CD4-positive, alpha-beta T cell (primary cell): ENCODE measurements around the gene DNAJB12. TPM values are rescaled to one million over a fixed set of nuclear protein-coding genes. Genes with fewer than 3 reads are reported as not detected.

Experiments
- ATAC-seq: fragments of 200-7000 bp; cut with Tn5 transposase; one replicate; pipeline ENCODE4 v1.10.0; 2022; ENCODE audit warnings: mild to moderate bottlenecking; ENCODE audit not compliant: poor library complexity
- CTCF ChIA-PET: fragments of 350-600 bp; sonication (Branson Sonifier 250); formaldehyde crosslinking; loops from one replicate; lab custom pipeline; 2021; ENCODE audit warnings: antibody characterized with exemption, inconsistent platforms; lab: Charles Lee
- POLR2A ChIA-PET: fragments of 350-600 bp; sonication (Branson Sonifier 250); formaldehyde crosslinking; loops from one replicate; lab custom pipeline; 2021; ENCODE audit warnings: antibody characterized with exemption, inconsistent platforms; lab: Charles Lee
- DNase-seq, 14 experiments: peaks; one replicate each; pipeline ENCODE4 v3.0.0-alpha.2; 2013 to 2020; ENCODE audit warnings: mixed read lengths in 2 of 14
- H3K27ac ChIP-seq, 2 donors: one replicate each; pipeline versions ENCODE4 v1.5.1 to v1.7.0; 2013; ENCODE audit warnings: low read length in 2 of 2, low read depth in 1 of 2, mild to moderate bottlenecking in 1 of 2
- H3K27me3 ChIP-seq, 2 experiments: 1 replicate in 1 of 2; 2 replicates in 1 of 2; pipeline versions ENCODE4 v1.6.1 to v1.7.0; 2013; ENCODE audit warnings: low read length in 2 of 2, control low read depth in 1 of 2, mild to moderate bottlenecking in 1 of 2, moderate library complexity in 1 of 2; ENCODE audit not compliant: insufficient read depth in 2 of 2, control insufficient read depth in 1 of 2
- H3K36me3 ChIP-seq: one replicate; pipeline ENCODE4 v1.6.1; 2013; ENCODE audit warnings: low read length, control low read depth; ENCODE audit not compliant: insufficient read depth
- H3K4me1 ChIP-seq: one replicate; pipeline ENCODE4 v1.6.1; 2013; ENCODE audit warnings: low read length, control low read depth; ENCODE audit not compliant: insufficient read depth
- H3K4me3 ChIP-seq: one replicate; pipeline ENCODE4 v1.5.1; 2013; ENCODE audit warnings: mild to moderate bottlenecking, low read length, moderate library complexity
- H3K9me3 ChIP-seq, 2 experiments: 1 replicate in 1 of 2; 2 replicates in 1 of 2; pipeline versions ENCODE4 v1.6.1 to v1.7.0; 2013; ENCODE audit warnings: low read length in 2 of 2, mild to moderate bottlenecking in 2 of 2, control low read depth in 1 of 2, moderate library complexity in 1 of 2; ENCODE audit not compliant: control insufficient read depth in 1 of 2, insufficient read depth in 1 of 2
- H3K27ac Mint-ChIP-seq: one replicate; pipeline ENCODE4 v1.8.0; 2020; ENCODE audit warnings: mixed read lengths
- H3K27me3 Mint-ChIP-seq: one replicate; pipeline ENCODE4 v1.8.0; 2021; ENCODE audit warnings: mixed read lengths
- H3K36me3 Mint-ChIP-seq: one replicate; pipeline ENCODE4 v1.8.0; 2021; ENCODE audit warnings: low read depth, mixed read lengths
- H3K4me1 Mint-ChIP-seq: one replicate; pipeline ENCODE4 v1.8.0; 2021; ENCODE audit warnings: low read depth, mixed read lengths
- H3K4me3 Mint-ChIP-seq: one replicate; pipeline ENCODE4 v1.8.0; 2020; ENCODE audit warnings: mild to moderate bottlenecking, mixed read lengths
- H3K9me3 Mint-ChIP-seq: one replicate; pipeline ENCODE4 v1.8.0; 2020; ENCODE audit warnings: mixed read lengths
- intact Hi-C, 2 experiments: fragments of 100-400 bp; cut with DNase I in 1 of 2; cut with micrococcal nuclease in 1 of 2; formaldehyde crosslinking; loops; one replicate each; pipeline versions ENCODE4 v1.15.1 to v1.9.0; 2023 to 2025; cut with DNase I, micrococcal nuclease
- total RNA-seq, 174 experiments: library from RNA in 2 of 174; stranded (reverse) in 2 of 174; gene quantifications; one replicate each; pipeline ENCODE4 v1.2.3 and lab custom pipeline; 2021 to 2026
- TF ChIP-seq, protein P1 (sequence below): fragments of 200-600 bp; IDR thresholded peaks from one replicate; pipeline ENCODE4 v1.8.0; 2022; ENCODE audit warnings: antibody characterized with exemption, mild to moderate bottlenecking

The DNAJB12 gene
- total RNA-seq, 2 experiments from 2014 or later: 25.2 to 27.0 TPM

GRCh38 chr10:72323108-72323749 is 31.5 kb downstream of the DNAJB12 start:
- no peak for DNase-seq
- peak overlapping the region; percentile 91 for H3K27ac Mint-ChIP-seq
- Histone ChIP-seq H3K4me3 (no peak overlapping the region), H3K9me3 (no peaks in the 10 kb centered on the region), H3K27ac (peak overlapping the region; percentile 34 to 95), H3K27me3 (no peaks in the 10 kb centered on the region), H3K4me1 (peaks cover 88% of the 10 kb centered on the region), H3K36me3 (no peaks in the 10 kb centered on the region)
- H3K4me3 Mint-ChIP-seq: no peak overlapping the region
- H3K4me1 Mint-ChIP-seq: peaks cover 80% of the 10 kb centered on the region
- TF ChIP-seq, protein P1, sequence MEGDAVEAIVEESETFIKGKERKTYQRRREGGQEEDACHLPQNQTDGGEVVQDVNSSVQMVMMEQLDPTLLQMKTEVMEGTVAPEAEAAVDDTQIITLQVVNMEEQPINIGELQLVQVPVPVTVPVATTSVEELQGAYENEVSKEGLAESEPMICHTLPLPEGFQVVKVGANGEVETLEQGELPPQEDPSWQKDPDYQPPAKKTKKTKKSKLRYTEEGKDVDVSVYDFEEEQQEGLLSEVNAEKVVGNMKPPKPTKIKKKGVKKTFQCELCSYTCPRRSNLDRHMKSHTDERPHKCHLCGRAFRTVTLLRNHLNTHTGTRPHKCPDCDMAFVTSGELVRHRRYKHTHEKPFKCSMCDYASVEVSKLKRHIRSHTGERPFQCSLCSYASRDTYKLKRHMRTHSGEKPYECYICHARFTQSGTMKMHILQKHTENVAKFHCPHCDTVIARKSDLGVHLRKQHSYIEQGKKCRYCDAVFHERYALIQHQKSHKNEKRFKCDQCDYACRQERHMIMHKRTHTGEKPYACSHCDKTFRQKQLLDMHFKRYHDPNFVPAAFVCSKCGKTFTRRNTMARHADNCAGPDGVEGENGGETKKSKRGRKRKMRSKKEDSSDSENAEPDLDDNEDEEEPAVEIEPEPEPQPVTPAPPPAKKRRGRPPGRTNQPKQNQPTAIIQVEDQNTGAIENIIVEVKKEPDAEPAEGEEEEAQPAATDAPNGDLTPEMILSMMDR: no peak
- no peaks in the 10 kb centered on the region for H3K27me3 Mint-ChIP-seq
- intact Hi-C loops: no loop called here
- peaks cover 5% of the 10 kb centered on the region for H3K36me3 Mint-ChIP-seq
- CTCF ChIA-PET: interaction anchor here (1.1 to 1.7 kb wide), 3 partner anchors 14 to 50 kb away, joined by 3 to 8 read pairs (median 3); partner anchors contain the start of gene DDIT4
- no peak for ATAC-seq
- H3K9me3 Mint-ChIP-seq: no peaks in the 10 kb centered on the region
- POLR2A ChIA-PET: interaction anchor here (1.1 to 8.5 kb wide), 3 partner anchors 9 to 49 kb away, joined by 3 to 93 read pairs (median 84); partner anchors contain the start of gene DDIT4

- ATAC-seq: peak; percentile 25
Measured at GRCh38 chr10:72322280-72323058, 32.2 kb downstream of the DNAJB12 start.

GRCh38 chr10:72322030-72322279 is 32.8 kb downstream of the DNAJB12 start:
- ATAC-seq: no peak
- no peaks in the 10 kb centered on the region for H3K27me3 ChIP-seq
- no peaks in the 10 kb centered on the region for H3K9me3 ChIP-seq
- Mint-ChIP-seq H3K27ac (peak overlapping the region; percentile 91), H3K27me3 (no peaks in the 10 kb centered on the region), H3K9me3 (no peaks in the 10 kb centered on the region), H3K4me1 (peaks cover 80% of the 10 kb centered on the region), H3K36me3 (peaks cover 4% of the 10 kb centered on the region), H3K4me3 (peak overlapping the region; percentile 55)
- DNase-seq: no peak
- peaks cover 88% of the 10 kb centered on the region for H3K4me1 ChIP-seq
- TF ChIP-seq, protein P1: no peak
- H3K27ac ChIP-seq: peak overlapping the region; percentile 84 to 95
- H3K36me3 ChIP-seq: no peaks in the 10 kb centered on the region
- intact Hi-C loops: no loop called here
- no peak overlapping the region for H3K4me3 ChIP-seq
- ChIA-PET POLR2A (interaction anchor here (1.2 to 8.5 kb wide), 8 partner anchors 10 to 74 kb away, joined by 3 to 93 read pairs (median 10); partner anchors contain the start of gene DDIT4), CTCF (interaction anchor here (0.7 to 1.7 kb wide), 3 partner anchors 15 to 83 kb away, joined by 3 to 8 read pairs (median 3); no protein-coding TSS in a partner anchor)

More at GRCh38 chr10:72322280-72323058, 32.2 kb downstream of the DNAJB12 start:
- Histone ChIP-seq H3K36me3 (no peaks in the 10 kb centered on the region), H3K9me3 (no peaks in the 10 kb centered on the region), H3K27ac (peak overlapping the region; percentile 84 to 95), H3K27me3 (no peaks in the 10 kb centered on the region), H3K4me1 (peaks cover 88% of the 10 kb centered on the region), H3K4me3 (no peak overlapping the region)
- TF ChIP-seq, protein P1: no peak
- ChIA-PET CTCF (interaction anchor here (0.7 to 1.7 kb wide), 4 partner anchors 15 to 83 kb away, joined by 3 to 8 read pairs (median 3); partner anchors contain the start of gene DDIT4), POLR2A (interaction anchor here (1.1 to 8.5 kb wide), 9 partner anchors 9 to 75 kb away, joined by 3 to 93 read pairs (median 7); partner anchors contain the start of gene DDIT4)
- H3K4me3 Mint-ChIP-seq: peak overlapping the region; percentile 55
- H3K9me3 Mint-ChIP-seq: no peaks in the 10 kb centered on the region
- H3K27me3 Mint-ChIP-seq: no peaks in the 10 kb centered on the region
- peak in 11 of 14 experiments; percentile 46 to 81 (median 67) for DNase-seq
- peak overlapping the region; percentile 91 for H3K27ac Mint-ChIP-seq
- peaks cover 5% of the 10 kb centered on the region for H3K36me3 Mint-ChIP-seq
- intact Hi-C loops: no loop called here
- peaks cover 77% of the 10 kb centered on the region for H3K4me1 Mint-ChIP-seq
